GM12873 (cell line): ENCODE data around the gene MLXIP.

Experiments
- TF ChIP-seq, protein P1 (sequence below): IDR thresholded peaks from 2 replicates; pipeline ENCODE4 v1.5.1; 2012; ENCODE audit warnings: low read depth, mild to moderate bottlenecking, moderate library complexity, low read length, control low read depth; ENCODE audit not compliant: insufficient read depth; ENCODE audit errors: missing control alignments

The MLXIP gene

DNA sequence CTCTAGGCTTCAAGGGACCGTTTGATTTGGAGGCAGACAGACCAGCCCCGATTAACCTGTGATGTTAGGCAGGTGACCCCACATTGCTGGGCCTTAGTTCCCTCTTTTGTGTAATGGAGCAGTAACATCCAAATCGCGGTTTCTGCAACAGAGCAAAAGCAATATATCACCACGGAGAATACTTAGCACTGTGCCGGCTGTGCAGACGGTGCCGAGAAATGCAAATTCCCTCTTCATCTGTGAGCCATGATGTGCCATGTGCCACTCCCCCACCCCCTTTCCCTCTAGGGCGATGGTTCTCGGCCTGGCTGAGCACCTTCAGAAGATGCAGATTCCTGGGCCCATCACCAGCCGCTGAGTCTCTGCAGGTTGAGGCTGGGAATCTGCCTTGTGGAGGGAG lies 46.0 kb upstream of the MLXIP start:
- TF ChIP-seq, protein P1, sequence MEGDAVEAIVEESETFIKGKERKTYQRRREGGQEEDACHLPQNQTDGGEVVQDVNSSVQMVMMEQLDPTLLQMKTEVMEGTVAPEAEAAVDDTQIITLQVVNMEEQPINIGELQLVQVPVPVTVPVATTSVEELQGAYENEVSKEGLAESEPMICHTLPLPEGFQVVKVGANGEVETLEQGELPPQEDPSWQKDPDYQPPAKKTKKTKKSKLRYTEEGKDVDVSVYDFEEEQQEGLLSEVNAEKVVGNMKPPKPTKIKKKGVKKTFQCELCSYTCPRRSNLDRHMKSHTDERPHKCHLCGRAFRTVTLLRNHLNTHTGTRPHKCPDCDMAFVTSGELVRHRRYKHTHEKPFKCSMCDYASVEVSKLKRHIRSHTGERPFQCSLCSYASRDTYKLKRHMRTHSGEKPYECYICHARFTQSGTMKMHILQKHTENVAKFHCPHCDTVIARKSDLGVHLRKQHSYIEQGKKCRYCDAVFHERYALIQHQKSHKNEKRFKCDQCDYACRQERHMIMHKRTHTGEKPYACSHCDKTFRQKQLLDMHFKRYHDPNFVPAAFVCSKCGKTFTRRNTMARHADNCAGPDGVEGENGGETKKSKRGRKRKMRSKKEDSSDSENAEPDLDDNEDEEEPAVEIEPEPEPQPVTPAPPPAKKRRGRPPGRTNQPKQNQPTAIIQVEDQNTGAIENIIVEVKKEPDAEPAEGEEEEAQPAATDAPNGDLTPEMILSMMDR, result no peak

DNA sequence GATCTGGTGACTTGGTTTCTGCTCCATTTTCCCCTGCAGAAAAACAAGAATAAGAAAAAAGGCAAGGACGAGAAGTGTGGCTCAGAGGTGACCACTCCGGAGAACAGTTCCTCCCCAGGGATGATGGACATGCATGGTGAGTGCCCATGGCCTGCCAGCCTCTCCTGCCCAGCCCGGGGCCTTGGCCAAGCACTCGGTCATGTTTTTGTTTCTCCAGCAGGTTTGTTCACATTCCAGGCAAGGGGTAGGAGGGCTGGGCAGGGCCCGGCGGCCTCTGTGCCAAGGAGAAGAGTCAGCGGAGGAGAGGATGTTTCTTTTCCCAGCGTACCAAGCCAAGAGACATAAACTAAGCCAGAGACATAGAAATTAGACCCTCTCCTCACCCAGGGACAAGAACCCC lies 43.3 kb upstream of the MLXIP start:
- TF ChIP-seq, protein P1, result no peak

DNA sequence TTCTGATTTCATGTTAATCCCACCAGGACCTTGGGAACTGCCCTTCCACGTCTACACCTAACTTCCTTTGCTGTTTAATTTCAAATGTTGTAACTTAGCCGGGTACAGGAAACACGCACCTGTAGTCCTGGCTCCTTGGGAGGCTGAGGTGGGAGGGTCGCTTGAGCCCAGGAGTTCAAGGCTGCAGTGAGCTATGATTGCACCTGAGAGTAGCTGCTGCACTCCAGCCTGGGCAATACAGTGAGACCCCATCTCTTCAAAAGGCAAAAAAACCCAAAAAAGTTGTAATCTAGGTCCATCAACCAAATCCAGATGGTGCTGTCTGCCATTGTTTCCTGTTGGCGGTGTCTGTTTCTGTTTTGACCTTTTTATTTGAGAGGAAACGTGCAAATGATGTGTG lies 42.4 kb upstream of the MLXIP start:
- TF ChIP-seq, protein P1, result no peak

DNA sequence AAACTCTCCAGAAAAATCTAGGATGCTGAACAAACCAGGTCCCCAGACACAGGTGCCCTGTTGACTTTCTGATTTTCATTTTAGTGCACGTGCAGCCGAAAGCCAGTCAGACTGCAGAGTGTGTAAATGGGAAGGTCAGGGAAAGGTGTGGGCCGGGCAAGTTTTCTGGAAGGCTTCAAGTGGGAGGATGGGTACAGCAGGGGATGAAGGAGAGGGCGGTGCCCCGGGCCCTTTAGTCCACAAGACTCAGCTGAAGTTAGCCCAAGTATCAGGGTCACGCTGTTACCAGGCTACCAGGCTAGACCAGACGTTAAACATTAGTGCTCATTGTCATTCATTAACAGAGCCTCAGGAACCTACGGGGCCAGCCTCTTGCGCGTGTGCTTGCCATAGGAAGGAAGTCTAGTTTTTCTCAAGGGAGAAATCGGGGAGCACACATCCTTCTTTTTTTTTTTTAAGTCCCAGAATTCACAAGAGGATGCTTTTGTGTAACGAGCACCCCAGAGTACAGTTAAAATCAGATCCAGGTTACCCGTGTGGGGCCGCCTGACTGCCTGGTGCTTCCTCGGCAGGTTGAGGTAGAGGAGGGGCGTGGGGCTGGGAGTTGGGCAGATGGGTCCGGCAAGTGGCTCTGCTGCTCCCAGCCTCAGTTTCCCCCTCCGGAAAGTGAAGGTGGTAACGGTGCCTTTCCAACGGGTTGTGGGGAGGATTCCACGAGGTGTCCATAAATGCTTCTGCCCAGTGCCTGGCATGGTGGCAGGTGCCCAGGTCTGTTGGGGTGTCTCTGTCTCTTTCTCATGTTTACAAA lies 37.8 kb upstream of the MLXIP start:
- TF ChIP-seq, protein P1, result no peak

DNA sequence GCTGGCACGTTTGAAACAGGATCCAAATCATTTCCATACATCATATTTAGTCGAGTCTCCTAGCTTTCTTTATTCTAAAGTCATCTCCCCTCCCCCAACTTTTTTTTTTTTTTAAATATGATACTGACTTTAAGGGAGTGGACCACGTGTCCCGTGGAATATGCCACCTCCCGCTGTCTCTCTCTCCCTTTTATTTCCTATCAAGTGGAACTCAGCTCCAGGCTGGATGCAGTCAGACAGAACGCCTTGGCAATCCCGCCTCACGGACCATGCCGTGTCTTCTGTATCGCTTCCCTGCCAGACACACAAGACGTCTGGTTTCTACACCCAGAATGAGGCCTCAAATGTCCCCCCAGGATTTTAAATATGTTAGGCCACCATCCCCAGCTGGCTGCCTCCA lies 35.6 kb upstream of the MLXIP start:
- TF ChIP-seq, protein P1, result no peak

DNA sequence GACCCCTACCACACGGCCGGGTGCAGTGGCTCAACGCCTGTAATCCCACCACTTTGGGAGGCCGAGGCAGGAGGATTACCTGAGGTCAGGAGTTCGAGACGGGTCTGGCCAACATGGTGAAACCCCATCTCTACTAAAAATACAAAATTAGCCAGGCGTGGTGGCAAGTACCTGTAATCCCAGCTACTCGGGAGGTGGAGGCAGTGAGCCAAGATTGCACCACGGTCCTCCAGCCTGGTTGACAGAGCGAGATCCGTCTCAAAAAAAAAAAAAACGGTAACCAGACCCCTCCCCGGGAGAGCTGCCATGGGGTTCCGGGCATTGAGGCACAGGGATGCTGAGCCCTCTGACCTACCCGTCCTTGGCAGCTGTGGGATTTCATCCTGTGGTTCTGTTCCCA lies 35.1 kb upstream of the MLXIP start:
- TF ChIP-seq, protein P1, result no peak

DNA sequence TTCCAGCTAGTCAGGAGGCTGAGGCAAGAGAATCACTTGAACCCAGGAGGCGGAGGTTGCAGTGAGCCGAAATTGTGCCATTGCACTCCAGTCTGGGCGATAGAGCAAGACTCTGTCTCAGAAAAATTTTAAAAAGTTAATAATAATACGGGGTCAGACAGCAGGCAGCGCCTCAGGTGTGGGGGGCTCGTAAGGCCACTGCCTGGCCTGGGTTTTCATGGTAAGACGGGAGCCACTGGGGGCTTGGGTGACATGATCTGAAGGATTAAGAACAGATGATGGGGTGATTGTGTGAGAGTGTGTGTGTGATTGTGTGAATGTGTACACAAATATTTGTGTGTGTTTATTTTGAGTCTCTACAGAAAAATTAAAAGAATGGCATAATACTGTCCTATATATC lies 33.3 kb upstream of the MLXIP start:
- TF ChIP-seq, protein P1, result no peak
